Lower leg skin (tissue), 3 donors: Measurements from ENCODE around the gene SLC25A44.

Source experiments
- POLR2A ChIP-seq, 2 donors: fragments of 450-650 bp; IDR thresholded peaks; one replicate each; pipeline ENCODE4 v1.6.1; 2016 to 2017; ENCODE audit warnings: antibody characterized with exemption in 2 of 2, mild to moderate bottlenecking in 1 of 2, moderate library complexity in 1 of 2
- TF ChIP-seq, protein P1 (sequence below), 3 donors: fragments of 450-650 bp; IDR thresholded peaks; one replicate each; pipeline ENCODE4 v1.5.1; 2016; ENCODE audit warnings: antibody characterized with exemption in 3 of 3, mild to moderate bottlenecking in 3 of 3, moderate library complexity in 2 of 3

- no peak for TF ChIP-seq POLR2A (IDR thresholded peaks at IDR 0.05)
- TF ChIP-seq, protein P1, sequence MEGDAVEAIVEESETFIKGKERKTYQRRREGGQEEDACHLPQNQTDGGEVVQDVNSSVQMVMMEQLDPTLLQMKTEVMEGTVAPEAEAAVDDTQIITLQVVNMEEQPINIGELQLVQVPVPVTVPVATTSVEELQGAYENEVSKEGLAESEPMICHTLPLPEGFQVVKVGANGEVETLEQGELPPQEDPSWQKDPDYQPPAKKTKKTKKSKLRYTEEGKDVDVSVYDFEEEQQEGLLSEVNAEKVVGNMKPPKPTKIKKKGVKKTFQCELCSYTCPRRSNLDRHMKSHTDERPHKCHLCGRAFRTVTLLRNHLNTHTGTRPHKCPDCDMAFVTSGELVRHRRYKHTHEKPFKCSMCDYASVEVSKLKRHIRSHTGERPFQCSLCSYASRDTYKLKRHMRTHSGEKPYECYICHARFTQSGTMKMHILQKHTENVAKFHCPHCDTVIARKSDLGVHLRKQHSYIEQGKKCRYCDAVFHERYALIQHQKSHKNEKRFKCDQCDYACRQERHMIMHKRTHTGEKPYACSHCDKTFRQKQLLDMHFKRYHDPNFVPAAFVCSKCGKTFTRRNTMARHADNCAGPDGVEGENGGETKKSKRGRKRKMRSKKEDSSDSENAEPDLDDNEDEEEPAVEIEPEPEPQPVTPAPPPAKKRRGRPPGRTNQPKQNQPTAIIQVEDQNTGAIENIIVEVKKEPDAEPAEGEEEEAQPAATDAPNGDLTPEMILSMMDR (IDR thresholded peaks at IDR 0.05) = no peak
Measured at GRCh38 chr1:156244126-156244525, 50.2 kb downstream of the SLC25A44 start.
